Islet precursor cell (in vitro differentiated cells): ENCODE measurements around the gene DIPK1A.

Source experiments
- DNase-seq: peaks from one replicate; pipeline ENCODE4 v3.0.0-alpha.2; 2018

Gene DIPK1A

GRCh38 chr1:92870591-92870990 is 90.7 kb downstream of the DIPK1A start:
- no peak for DNase-seq

GRCh38 chr1:92864131-92864530 is 97.1 kb downstream of the DIPK1A start:
- no peak for DNase-seq

DNA sequence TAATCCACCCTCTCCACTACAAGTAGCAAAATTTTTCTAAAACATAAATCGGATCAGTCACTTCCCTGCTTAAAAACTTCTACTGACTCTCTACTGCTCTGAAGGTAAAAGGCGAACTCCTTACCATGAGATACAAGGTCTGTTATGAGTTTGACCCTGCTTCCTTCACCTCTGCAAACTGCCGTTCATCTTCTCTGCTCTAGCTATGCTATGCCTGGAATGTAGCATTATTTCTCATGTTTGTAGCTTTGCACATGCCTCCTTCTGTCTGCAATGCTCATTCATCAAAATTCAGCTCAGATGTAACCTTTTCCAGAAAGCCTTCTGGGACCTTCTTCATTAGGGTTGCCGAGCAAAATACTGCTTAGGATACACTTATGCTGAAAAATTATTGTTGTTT is 98.7 kb downstream of the DIPK1A start:
- DNase-seq = no peak

GRCh38 chr1:92859400-92860039 is 101.7 kb downstream of the DIPK1A start:
- DNase-seq = no peak

GRCh38 chr1:92858564-92859399 is 102.5 kb downstream of the DIPK1A start:
- peak; percentile 69 for DNase-seq

GRCh38 chr1:92857817-92858216 is 103.4 kb downstream of the DIPK1A start:
- DNase-seq = no peak

DNA sequence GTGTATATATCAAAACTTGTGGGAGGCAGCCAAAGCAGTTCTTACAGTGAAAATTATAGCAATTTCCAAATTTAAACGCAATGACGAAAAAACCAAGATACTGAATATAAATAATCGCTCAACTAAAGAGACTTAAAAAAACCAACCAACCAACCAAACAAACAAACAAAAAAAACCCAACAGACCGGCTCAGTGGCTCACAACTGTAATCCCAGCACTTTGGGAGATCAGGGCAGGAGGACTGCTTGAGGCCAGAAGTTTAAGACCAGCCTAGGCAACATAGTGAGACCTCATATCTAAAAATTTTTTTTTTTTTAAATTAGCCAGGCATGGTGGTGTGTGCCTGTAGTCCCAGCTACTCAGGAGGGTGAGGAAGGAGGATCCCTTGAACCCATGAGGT is 106.0 kb downstream of the DIPK1A start:
- no peak for DNase-seq

GRCh38 chr1:92854101-92854785 is 107.0 kb downstream of the DIPK1A start:
- no peak for DNase-seq

DNA sequence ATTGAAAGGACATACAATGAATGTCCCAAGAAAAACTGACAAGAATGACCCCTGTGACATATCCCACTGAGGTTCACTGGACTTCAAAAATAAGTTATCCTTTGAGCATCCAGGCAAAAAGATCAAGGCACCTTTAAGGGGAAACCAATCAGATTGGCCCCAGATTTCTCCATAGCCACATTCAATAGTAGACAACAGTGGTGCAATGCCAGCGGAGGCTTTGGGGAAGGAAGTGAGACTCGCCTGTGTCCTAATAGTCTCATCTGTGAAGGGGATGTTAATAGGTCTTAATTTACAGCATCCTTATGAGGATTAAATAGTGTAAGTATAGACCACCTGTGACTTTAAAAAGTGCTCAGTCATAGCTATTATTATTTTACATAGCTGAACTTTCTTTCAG is 108.0 kb downstream of the DIPK1A start:
- no peak for DNase-seq

GRCh38 chr1:92851729-92852128 is 109.5 kb downstream of the DIPK1A start:
- DNase-seq = no peak

- DNase-seq = no peak
Observed at GRCh38 chr1:92850019-92850418, 111.2 kb downstream of the DIPK1A start.

DNA sequence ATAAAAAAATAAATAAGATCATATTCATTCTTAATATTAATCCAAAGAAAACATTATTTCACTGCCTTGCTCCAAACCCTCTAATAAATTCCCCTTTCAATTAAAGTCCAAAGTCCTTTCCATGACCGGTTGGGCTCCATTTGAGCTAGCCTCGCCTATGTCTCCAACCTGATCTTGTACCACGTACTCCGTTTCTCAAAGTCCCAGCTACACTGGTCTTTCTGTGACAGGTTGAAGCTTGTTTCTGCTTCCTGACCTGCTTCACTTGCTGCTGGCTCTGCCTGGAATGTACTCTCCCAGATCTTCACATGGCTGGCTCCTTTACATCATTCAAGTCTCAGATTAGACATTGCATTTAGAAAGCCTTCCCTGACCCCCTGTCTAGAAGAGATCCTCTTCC is 113.1 kb downstream of the DIPK1A start:
- DNase-seq = no peak

- no peak for DNase-seq
Observed at GRCh38 chr1:92845908-92846307, 115.4 kb downstream of the DIPK1A start.

- no peak for DNase-seq
Observed at GRCh38 chr1:92844439-92844838, 116.8 kb downstream of the DIPK1A start.

- DNase-seq = no peak
Observed at GRCh38 chr1:92843429-92844352, 117.6 kb downstream of the DIPK1A start.

- no peak for DNase-seq
Observed at GRCh38 chr1:92843046-92843423, 118.2 kb downstream of the DIPK1A start.

GRCh38 chr1:92842082-92843045 is 118.9 kb downstream of the DIPK1A start:
- no peak for DNase-seq

DNA sequence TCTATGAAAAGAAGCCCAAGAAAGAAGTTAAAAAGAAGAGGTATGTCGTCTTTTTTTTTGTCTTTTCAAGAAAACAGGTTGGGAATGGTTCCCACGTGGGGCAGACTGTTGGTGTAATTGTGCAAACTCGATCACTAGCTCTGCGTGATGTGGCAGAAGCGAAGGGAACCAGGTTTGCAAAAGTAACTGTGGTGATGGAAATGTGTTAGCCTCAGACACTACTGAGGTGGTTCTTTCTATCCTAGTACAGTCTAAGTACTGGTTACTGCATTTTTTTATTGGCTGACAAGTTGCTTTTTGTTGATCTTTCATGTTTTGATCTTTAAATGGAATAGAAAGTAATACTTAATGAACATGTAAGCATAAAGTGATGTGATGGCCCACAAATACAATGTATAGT is 120.7 kb downstream of the DIPK1A start:
- DNase-seq = no peak

GRCh38 chr1:92839442-92839841 is 121.8 kb downstream of the DIPK1A start:
- DNase-seq = no peak

- no peak for DNase-seq
Observed at GRCh38 chr1:92838519-92838918, 122.7 kb downstream of the DIPK1A start.

- DNase-seq = no peak
Observed at GRCh38 chr1:92837062-92837461, 124.2 kb downstream of the DIPK1A start.

DNA sequence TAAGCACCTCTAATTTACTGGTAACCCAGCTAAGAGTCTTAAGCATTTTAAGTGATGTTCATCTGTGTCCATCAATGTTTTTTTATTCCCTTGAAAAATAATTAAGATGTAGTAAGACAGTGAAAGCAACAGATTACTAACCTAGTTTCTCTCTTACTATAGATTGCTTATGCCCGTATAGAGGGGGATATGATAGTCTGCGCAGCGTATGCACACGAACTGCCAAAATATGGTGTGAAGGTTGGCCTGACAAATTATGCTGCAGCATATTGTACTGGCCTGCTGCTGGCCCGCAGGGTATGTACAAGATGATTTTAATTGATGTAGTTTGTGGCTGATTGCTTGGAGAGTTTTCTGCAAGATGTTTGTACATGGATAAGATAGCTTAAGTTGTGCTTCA is 126.6 kb downstream of the DIPK1A start:
- DNase-seq = no peak
